ENCODE results near the gene NGF.

DNA sequence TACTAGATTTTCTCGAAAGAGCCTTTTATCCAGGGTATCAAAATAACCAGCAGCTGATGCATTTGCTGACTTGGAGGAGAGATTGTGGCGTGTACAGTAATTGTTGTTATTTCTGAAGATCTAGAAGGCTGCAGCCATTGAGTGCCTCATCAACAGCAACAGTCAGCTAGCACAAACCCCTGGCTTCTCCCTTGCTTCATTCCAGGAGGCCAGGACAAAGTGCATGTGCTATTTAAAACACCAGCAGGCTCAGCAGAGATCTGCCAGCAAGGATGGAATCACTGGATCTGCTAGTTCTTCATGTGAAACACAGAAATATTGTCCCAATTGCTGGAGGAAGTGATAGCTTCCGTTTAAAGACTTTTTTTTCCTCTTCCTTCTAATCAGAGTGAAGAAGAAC lies 2.8 kb upstream of the NGF start:
- TF ChIP-seq, protein P1, sequence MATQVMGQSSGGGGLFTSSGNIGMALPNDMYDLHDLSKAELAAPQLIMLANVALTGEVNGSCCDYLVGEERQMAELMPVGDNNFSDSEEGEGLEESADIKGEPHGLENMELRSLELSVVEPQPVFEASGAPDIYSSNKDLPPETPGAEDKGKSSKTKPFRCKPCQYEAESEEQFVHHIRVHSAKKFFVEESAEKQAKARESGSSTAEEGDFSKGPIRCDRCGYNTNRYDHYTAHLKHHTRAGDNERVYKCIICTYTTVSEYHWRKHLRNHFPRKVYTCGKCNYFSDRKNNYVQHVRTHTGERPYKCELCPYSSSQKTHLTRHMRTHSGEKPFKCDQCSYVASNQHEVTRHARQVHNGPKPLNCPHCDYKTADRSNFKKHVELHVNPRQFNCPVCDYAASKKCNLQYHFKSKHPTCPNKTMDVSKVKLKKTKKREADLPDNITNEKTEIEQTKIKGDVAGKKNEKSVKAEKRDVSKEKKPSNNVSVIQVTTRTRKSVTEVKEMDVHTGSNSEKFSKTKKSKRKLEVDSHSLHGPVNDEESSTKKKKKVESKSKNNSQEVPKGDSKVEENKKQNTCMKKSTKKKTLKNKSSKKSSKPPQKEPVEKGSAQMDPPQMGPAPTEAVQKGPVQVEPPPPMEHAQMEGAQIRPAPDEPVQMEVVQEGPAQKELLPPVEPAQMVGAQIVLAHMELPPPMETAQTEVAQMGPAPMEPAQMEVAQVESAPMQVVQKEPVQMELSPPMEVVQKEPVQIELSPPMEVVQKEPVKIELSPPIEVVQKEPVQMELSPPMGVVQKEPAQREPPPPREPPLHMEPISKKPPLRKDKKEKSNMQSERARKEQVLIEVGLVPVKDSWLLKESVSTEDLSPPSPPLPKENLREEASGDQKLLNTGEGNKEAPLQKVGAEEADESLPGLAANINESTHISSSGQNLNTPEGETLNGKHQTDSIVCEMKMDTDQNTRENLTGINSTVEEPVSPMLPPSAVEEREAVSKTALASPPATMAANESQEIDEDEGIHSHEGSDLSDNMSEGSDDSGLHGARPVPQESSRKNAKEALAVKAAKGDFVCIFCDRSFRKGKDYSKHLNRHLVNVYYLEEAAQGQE (IDR thresholded peaks at IDR 0.05; ENCODE audit: insufficient read depth in 1 of 2, low read depth in 2 of 2, low read length in 2 of 2): no peak
- no peak for TF ChIP-seq TAF1 (IDR thresholded peaks at IDR 0.05; ENCODE audit: borderline replicate concordance, insufficient read depth, low read length)
- no peak for TF ChIP-seq POLR2AphosphoS5 (IDR thresholded peaks at IDR 0.05; ENCODE audit: low read depth, low read length)
- TF ChIP-seq SIN3A (IDR thresholded peaks at IDR 0.05; ENCODE audit: borderline replicate concordance, insufficient read depth, low read length): no peak

All from PFSK-1 (cell line).